SK-N-SH (cell line): ENCODE measurements around the gene TMEM266.

Experiments
- CTCF ChIP-seq: fragments of 200-600 bp; sonication (generic); IDR thresholded peaks from 2 replicates; pipeline ENCODE4 v1.6.1; 2017; ENCODE audit warnings: antibody characterized with exemption, mild to moderate bottlenecking, moderate library complexity
- IRF3 ChIP-seq: fragments of 150-350 bp; IDR thresholded peaks from 2 replicates; pipeline ENCODE4 v1.6.1; 2016; ENCODE audit warnings: mild to moderate bottlenecking, low read depth, low read length
- JUND ChIP-seq: IDR thresholded peaks from 2 replicates; pipeline ENCODE4 v1.4.0; 2012
- MXI1 ChIP-seq: IDR thresholded peaks from 2 replicates; pipeline ENCODE4 v1.6.1; 2012; ENCODE audit warnings: mild to moderate bottlenecking, low read depth, low read length, improper control_type of control experiment

DNA sequence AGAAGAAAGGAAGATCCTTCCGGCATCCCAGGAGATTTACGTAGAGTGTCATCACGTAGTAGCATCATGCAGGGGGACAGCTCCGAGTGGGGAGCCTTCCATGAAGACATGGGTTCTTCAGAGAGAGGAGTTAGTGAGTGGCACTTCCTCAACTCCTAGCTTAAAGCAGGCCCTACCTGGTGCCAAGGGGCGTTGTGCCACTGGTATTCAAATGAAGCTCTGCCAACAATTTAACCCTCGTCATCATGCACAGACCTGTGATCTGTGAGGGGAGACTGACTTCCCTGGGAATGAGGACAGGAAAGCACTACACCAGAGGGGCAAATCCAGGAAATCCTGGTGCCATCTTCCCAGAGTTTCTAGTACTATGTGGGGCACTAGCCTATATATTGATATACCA, 59.0 kb downstream of the TMEM266 start:
- TF ChIP-seq JUND (no peak), IRF3 (no peak), MXI1 (no peak), CTCF (no peak)
